Measurements from ENCODE around the gene PLPPR1. TPM values are rescaled to one million over a fixed set of nuclear protein-coding genes. Genes with fewer than 3 reads are reported as not detected.

The PLPPR1 gene
- polyA plus RNA-seq, 3 donors, result not detected

- Mint-ChIP-seq H3K27ac (no peak overlapping the region), H3K4me3 (no peak overlapping the region), H3K36me3 (no peaks in the 10 kb centered on the region), H3K9me3 (peaks cover 0 to 3% (median 0%) of the 10 kb centered on the region in 7 donors), H3K4me1 (no peaks in the 10 kb centered on the region), H3K27me3 (ENCODE audit: low read depth in 3 of 3) (peaks cover 0 to 2% (median 0%) of the 10 kb centered on the region in 3 donors)
- Histone ChIP-seq H3K27me3 (ENCODE audit: control insufficient read depth in 2 of 2, insufficient read depth in 2 of 2, low read length in 2 of 2) (no peaks in the 10 kb centered on the region), H3K4me2 (replicated peaks; ENCODE audit: extremely low read depth, low read length, poor library complexity, severe bottlenecking) (no peak overlapping the region), H3K4me3 (replicated peaks in 1 of 3; ENCODE audit: low read depth in 2 of 3, low read length in 3 of 3) (no peak overlapping the region), H4K20me1 (ENCODE audit: insufficient read depth, low read length) (no peaks in the 10 kb centered on the region), H3K79me2 (ENCODE audit: insufficient read depth, low read length) (no peaks in the 10 kb centered on the region), H3K9me3 (replicated peaks in 1 of 2; ENCODE audit: control insufficient read depth in 1 of 2, insufficient read depth in 1 of 2, low read length in 2 of 2) (no peaks in the 10 kb centered on the region), H3K9ac (ENCODE audit: insufficient read depth, low read length, poor library complexity, severe bottlenecking) (no peak overlapping the region), H3K36me3 (replicated peaks in 1 of 2; ENCODE audit: control insufficient read depth in 1 of 2, insufficient read depth in 2 of 2, low read length in 2 of 2) (no peaks in the 10 kb centered on the region), H3K27ac (ENCODE audit: low read depth in 1 of 2, low read length in 2 of 2) (no peak overlapping the region), H3K4me1 (ENCODE audit: control insufficient read depth in 1 of 2, insufficient read depth in 2 of 2, low read length in 2 of 2) (no peaks in the 10 kb centered on the region), H2AFZ (ENCODE audit: insufficient read depth, low read depth, low read length, poor library complexity, severe bottlenecking) (no peak overlapping the region)
- DNase-seq, result no peak
- WGBS (ENCODE audit: insufficient coverage), result 92% methylated on average over 2 of the region's 4 CpGs
- intact Hi-C loops (cut with micrococcal nuclease), result no loop called here
- TF ChIP-seq CTCF (IDR thresholded peaks at IDR 0.05), result no peak
These were observed 168.5 kb downstream of the PLPPR1 start for GRCh38 chr9:101197026-101197425.

- no peak for DNase-seq
- no peaks in the 10 kb centered on the region for H3K4me1 ChIP-seq (ENCODE audit: control insufficient read depth in 1 of 2, insufficient read depth in 2 of 2, low read length in 2 of 2)
- intact Hi-C loops (cut with micrococcal nuclease), result no loop called here
- Mint-ChIP-seq H3K27me3 (ENCODE audit: low read depth in 3 of 3) (no peaks in the 10 kb centered on the region), H3K36me3 (no peaks in the 10 kb centered on the region), H3K27ac (no peak overlapping the region), H3K4me3 (no peak overlapping the region), H3K9me3 (peaks cover 0 to 3% (median 0%) of the 10 kb centered on the region in 7 donors), H3K4me1 (no peaks in the 10 kb centered on the region)
- no peak overlapping the region for H2AFZ ChIP-seq (ENCODE audit: insufficient read depth, low read depth, low read length, poor library complexity, severe bottlenecking)
- WGBS (ENCODE audit: insufficient coverage), result 76% methylated on average over 2 of the region's 2 CpGs
- TF ChIP-seq CTCF (IDR thresholded peaks at IDR 0.05), result no peak
- H3K27me3 ChIP-seq (ENCODE audit: control insufficient read depth in 2 of 2, insufficient read depth in 2 of 2, low read length in 2 of 2), result no peaks in the 10 kb centered on the region
- no peak overlapping the region for H3K9ac ChIP-seq (ENCODE audit: insufficient read depth, low read length, poor library complexity, severe bottlenecking)
- H4K20me1 ChIP-seq (ENCODE audit: insufficient read depth, low read length), result no peaks in the 10 kb centered on the region
- H3K4me3 ChIP-seq (replicated peaks in 1 of 3; ENCODE audit: low read depth in 2 of 3, low read length in 3 of 3), result no peak overlapping the region
- no peaks in the 10 kb centered on the region for H3K9me3 ChIP-seq (replicated peaks in 1 of 2; ENCODE audit: control insufficient read depth in 1 of 2, insufficient read depth in 1 of 2, low read length in 2 of 2)
- H3K4me2 ChIP-seq (replicated peaks; ENCODE audit: extremely low read depth, low read length, poor library complexity, severe bottlenecking), result no peak overlapping the region
- no peaks in the 10 kb centered on the region for H3K36me3 ChIP-seq (replicated peaks in 1 of 2; ENCODE audit: control insufficient read depth in 1 of 2, insufficient read depth in 2 of 2, low read length in 2 of 2)
- H3K27ac ChIP-seq (ENCODE audit: low read depth in 1 of 2, low read length in 2 of 2), result no peak overlapping the region
- H3K79me2 ChIP-seq (ENCODE audit: insufficient read depth, low read length), result no peaks in the 10 kb centered on the region
These were observed 172.3 kb downstream of the PLPPR1 start for GRCh38 chr9:101200852-101201251.

Data from CD14-positive monocyte (primary cell).